Activated B cell treated with CpG ODN at 0.5 μM for 24 hours (primary cell): ENCODE measurements around the gene OLFM4. TPM values are rescaled to one million over a fixed set of nuclear protein-coding genes. Genes with fewer than 3 reads are reported as not detected.
"Not testable (repeated sequence)": the region's sequence is repeated elsewhere in the genome, so short reads cannot be mapped to it uniquely, and the experiment has no call there.

Experiments used
- ATAC-seq: fragments of 200-7000 bp; cut with Tn5 transposase; one replicate; pipeline ENCODE4 v1.10.0; 2021; ENCODE audit warnings: low read depth, mild to moderate bottlenecking, moderate library complexity
- CTCF ChIA-PET: fragments of 350-600 bp; sonication (Branson Sonifier 250); formaldehyde crosslinking; loops from one replicate; lab custom pipeline; 2021; ENCODE audit warnings: antibody characterized with exemption; lab: Charles Lee
- POLR2A ChIA-PET: fragments of 350-600 bp; sonication (Branson Sonifier 250); formaldehyde crosslinking; loops from one replicate; lab custom pipeline; 2021; ENCODE audit warnings: antibody characterized with exemption; lab: Charles Lee
- DNase-seq: peaks from one replicate; pipeline ENCODE4 v3.0.0; 2022
- H3K27ac Mint-ChIP-seq: one replicate; pipeline ENCODE4 v1.8.0; 2020; ENCODE audit warnings: mixed read lengths
- H3K27me3 Mint-ChIP-seq: one replicate; pipeline ENCODE4 v1.8.0; 2021; ENCODE audit warnings: mixed read lengths
- H3K36me3 Mint-ChIP-seq: one replicate; pipeline ENCODE4 v1.8.0; 2021; ENCODE audit warnings: low read depth, mixed read lengths
- H3K4me1 Mint-ChIP-seq: one replicate; pipeline ENCODE4 v1.8.0; 2021; ENCODE audit warnings: mixed read lengths
- H3K4me3 Mint-ChIP-seq: one replicate; pipeline ENCODE4 v1.8.0; 2020; ENCODE audit warnings: mild to moderate bottlenecking, mixed read lengths
- H3K9me3 Mint-ChIP-seq: one replicate; pipeline ENCODE4 v1.8.0; 2020; ENCODE audit warnings: mixed read lengths
- CTCF ChIP-seq: fragments of 200-600 bp; IDR thresholded peaks from one replicate; pipeline ENCODE4 v1.8.0; 2022; ENCODE audit warnings: antibody characterized with exemption, mild to moderate bottlenecking
- intact Hi-C: fragments of 100-400 bp; cut with micrococcal nuclease; formaldehyde crosslinking; loops from one replicate; pipeline ENCODE4 v1.15.1; 2024
- total RNA-seq: library from RNA; stranded (reverse); gene quantifications from 2 replicates; pipeline ENCODE4 v1.2.3, GENCODE V29; 2022

Gene OLFM4
- total RNA-seq, 1 donor from 2014 or later = not detected

- Mint-ChIP-seq H3K9me3 (no peaks in the 10 kb centered on the region), H3K4me1 (no peaks in the 10 kb centered on the region), H3K4me3 (no peak overlapping the region), H3K36me3 (no peaks in the 10 kb centered on the region), H3K27ac (no peak overlapping the region), H3K27me3 (no peaks in the 10 kb centered on the region)
- intact Hi-C loops = no loop called here
- CTCF ChIA-PET = no interaction called here
- POLR2A ChIA-PET = no interaction called here
- ATAC-seq (no peak), DNase-seq (no peak)
- no peak for TF ChIP-seq CTCF
Measured at GRCh38 chr13:53007872-53008271, 20.7 kb upstream of the OLFM4 start.

- H3K27ac Mint-ChIP-seq = no peak overlapping the region
- no peak overlapping the region for H3K4me3 Mint-ChIP-seq
- CTCF ChIA-PET = no interaction called here
Measured at GRCh38 chr13:53010374-53011105, 18.1 kb upstream of the OLFM4 start.

GRCh38 chr13:53012707-53013106, 15.9 kb upstream of the OLFM4 start:
- Mint-ChIP-seq H3K4me3 (no peak overlapping the region), H3K4me1 (no peaks in the 10 kb centered on the region), H3K9me3 (no peaks in the 10 kb centered on the region), H3K27me3 (no peaks in the 10 kb centered on the region), H3K27ac (no peak overlapping the region), H3K36me3 (no peaks in the 10 kb centered on the region)
- CTCF ChIA-PET = no interaction called here
- ATAC-seq (no peak), DNase-seq (no peak)
- TF ChIP-seq CTCF = no peak
- POLR2A ChIA-PET = no interaction called here
- intact Hi-C loops = no loop called here

More at GRCh38 chr13:53010374-53011105, 18.1 kb upstream of the OLFM4 start:
- TF ChIP-seq CTCF = no peak
- no peaks in the 10 kb centered on the region for H3K4me1 Mint-ChIP-seq
- H3K9me3 Mint-ChIP-seq = no peaks in the 10 kb centered on the region
- DNase-seq (no peak), ATAC-seq (no peak)
- intact Hi-C loops = no loop called here
- POLR2A ChIA-PET = no interaction called here
- H3K27me3 Mint-ChIP-seq = no peaks in the 10 kb centered on the region
- H3K36me3 Mint-ChIP-seq = no peaks in the 10 kb centered on the region

- no peak for TF ChIP-seq CTCF
- no peaks in the 10 kb centered on the region for H3K27me3 Mint-ChIP-seq
- H3K36me3 Mint-ChIP-seq = no peaks in the 10 kb centered on the region
- ChIA-PET CTCF (no interaction called here), POLR2A (no interaction called here)
- intact Hi-C loops = no loop called here
- H3K9me3 Mint-ChIP-seq = no peaks in the 10 kb centered on the region
- ATAC-seq (no peak), DNase-seq (no peak)
- no peaks in the 10 kb centered on the region for H3K4me1 Mint-ChIP-seq
- no peak overlapping the region for H3K4me3 Mint-ChIP-seq
- no peak overlapping the region for H3K27ac Mint-ChIP-seq
Measured at GRCh38 chr13:53013113-53013512, 15.5 kb upstream of the OLFM4 start.

GRCh38 chr13:53014018-53014417, 14.6 kb upstream of the OLFM4 start:
- H3K9me3 Mint-ChIP-seq, CTCF ChIA-PET, H3K27ac Mint-ChIP-seq, H3K4me1 Mint-ChIP-seq, H3K27me3 Mint-ChIP-seq, DNase-seq, H3K36me3 Mint-ChIP-seq, intact Hi-C loops, ATAC-seq, POLR2A ChIA-PET, H3K4me3 Mint-ChIP-seq: not testable (repeated sequence)
